Activated CD8-positive, alpha-beta T cell treated with anti-CD3 and anti-CD28 coated beads for 36 hours (primary cell): ENCODE results near the gene ARHGAP10. TPM values are rescaled to one million over a fixed set of nuclear protein-coding genes. Genes with fewer than 3 reads are reported as not detected.

Experiments
- ATAC-seq: fragments of 200-7000 bp; cut with Tn5 transposase; one replicate; pipeline ENCODE4 v1.10.0; 2021; ENCODE audit warnings: mild to moderate bottlenecking, moderate library complexity
- CTCF ChIA-PET: fragments of 350-600 bp; sonication (Branson Sonifier 250); formaldehyde crosslinking; loops from one replicate; lab custom pipeline; 2021; ENCODE audit warnings: antibody characterized with exemption; lab: Charles Lee
- POLR2A ChIA-PET: fragments of 350-600 bp; sonication (Branson Sonifier 250); formaldehyde crosslinking; loops from one replicate; lab custom pipeline; 2021; ENCODE audit warnings: antibody characterized with exemption; lab: Charles Lee
- DNase-seq: peaks from one replicate; pipeline ENCODE4 v3.0.0-alpha.2; 2020
- H3K27ac Mint-ChIP-seq: one replicate; pipeline ENCODE4 v1.8.0; 2021; ENCODE audit warnings: mild to moderate bottlenecking, mixed read lengths
- H3K27me3 Mint-ChIP-seq: one replicate; pipeline ENCODE4 v1.8.0; 2021; ENCODE audit warnings: mixed read lengths
- H3K36me3 Mint-ChIP-seq: one replicate; pipeline ENCODE4 v1.8.0; 2021; ENCODE audit warnings: low read depth, mixed read lengths
- H3K4me1 Mint-ChIP-seq: one replicate; pipeline ENCODE4 v1.8.0; 2021; ENCODE audit warnings: low read depth, mixed read lengths
- H3K4me3 Mint-ChIP-seq: one replicate; pipeline ENCODE4 v1.8.0; 2021; ENCODE audit warnings: mild to moderate bottlenecking, moderate library complexity, mixed read lengths
- H3K9me3 Mint-ChIP-seq: one replicate; pipeline ENCODE4 v1.8.0; 2021; ENCODE audit warnings: mixed read lengths
- intact Hi-C: fragments of 100-400 bp; cut with micrococcal nuclease; formaldehyde crosslinking; loops from one replicate; pipeline ENCODE4 v1.10.0; 2022
- total RNA-seq, 2 experiments: library from RNA; stranded (reverse); gene quantifications; one replicate each; pipeline ENCODE4 v1.2.3, GENCODE V29; 2021
- TF ChIP-seq, protein P1 (sequence below): fragments of 200-600 bp; IDR thresholded peaks from one replicate; pipeline ENCODE4 v1.8.0; 2022; ENCODE audit warnings: antibody characterized with exemption, mild to moderate bottlenecking

The ARHGAP10 gene
- total RNA-seq, 2 experiments from 2014 or later: 4.0 to 5.1 TPM

DNA sequence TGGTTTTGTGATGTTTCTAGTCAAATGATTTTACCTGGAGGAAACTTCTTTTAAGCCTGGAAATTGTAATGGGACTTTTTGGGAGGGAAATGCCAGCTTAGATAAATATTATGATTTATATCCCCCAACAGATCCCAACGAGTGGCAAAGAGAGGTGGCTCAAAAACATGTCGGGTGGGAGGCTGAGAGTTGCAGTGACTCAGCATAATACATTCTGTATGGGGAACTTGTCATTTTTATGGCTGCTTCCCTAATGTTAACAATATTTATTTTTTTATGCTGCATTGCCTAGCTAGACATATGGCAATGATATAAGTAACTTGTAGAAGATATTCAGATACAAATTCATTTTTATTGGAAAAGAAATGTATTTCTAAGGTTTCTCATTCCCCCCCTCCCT is 219.0 kb downstream of the ARHGAP10 start:
- DNase-seq: no peak
- no peak overlapping the region for H3K4me3 Mint-ChIP-seq
- CTCF ChIA-PET: no interaction called here
- no peaks in the 10 kb centered on the region for H3K27me3 Mint-ChIP-seq
- TF ChIP-seq, protein P1, sequence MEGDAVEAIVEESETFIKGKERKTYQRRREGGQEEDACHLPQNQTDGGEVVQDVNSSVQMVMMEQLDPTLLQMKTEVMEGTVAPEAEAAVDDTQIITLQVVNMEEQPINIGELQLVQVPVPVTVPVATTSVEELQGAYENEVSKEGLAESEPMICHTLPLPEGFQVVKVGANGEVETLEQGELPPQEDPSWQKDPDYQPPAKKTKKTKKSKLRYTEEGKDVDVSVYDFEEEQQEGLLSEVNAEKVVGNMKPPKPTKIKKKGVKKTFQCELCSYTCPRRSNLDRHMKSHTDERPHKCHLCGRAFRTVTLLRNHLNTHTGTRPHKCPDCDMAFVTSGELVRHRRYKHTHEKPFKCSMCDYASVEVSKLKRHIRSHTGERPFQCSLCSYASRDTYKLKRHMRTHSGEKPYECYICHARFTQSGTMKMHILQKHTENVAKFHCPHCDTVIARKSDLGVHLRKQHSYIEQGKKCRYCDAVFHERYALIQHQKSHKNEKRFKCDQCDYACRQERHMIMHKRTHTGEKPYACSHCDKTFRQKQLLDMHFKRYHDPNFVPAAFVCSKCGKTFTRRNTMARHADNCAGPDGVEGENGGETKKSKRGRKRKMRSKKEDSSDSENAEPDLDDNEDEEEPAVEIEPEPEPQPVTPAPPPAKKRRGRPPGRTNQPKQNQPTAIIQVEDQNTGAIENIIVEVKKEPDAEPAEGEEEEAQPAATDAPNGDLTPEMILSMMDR: no peak
- ATAC-seq: no peak
- H3K27ac Mint-ChIP-seq: no peak overlapping the region
- H3K36me3 Mint-ChIP-seq: peaks cover 16% of the 10 kb centered on the region
- intact Hi-C loops: no loop called here
- POLR2A ChIA-PET: no interaction called here
- no peaks in the 10 kb centered on the region for H3K4me1 Mint-ChIP-seq
- no peaks in the 10 kb centered on the region for H3K9me3 Mint-ChIP-seq

DNA sequence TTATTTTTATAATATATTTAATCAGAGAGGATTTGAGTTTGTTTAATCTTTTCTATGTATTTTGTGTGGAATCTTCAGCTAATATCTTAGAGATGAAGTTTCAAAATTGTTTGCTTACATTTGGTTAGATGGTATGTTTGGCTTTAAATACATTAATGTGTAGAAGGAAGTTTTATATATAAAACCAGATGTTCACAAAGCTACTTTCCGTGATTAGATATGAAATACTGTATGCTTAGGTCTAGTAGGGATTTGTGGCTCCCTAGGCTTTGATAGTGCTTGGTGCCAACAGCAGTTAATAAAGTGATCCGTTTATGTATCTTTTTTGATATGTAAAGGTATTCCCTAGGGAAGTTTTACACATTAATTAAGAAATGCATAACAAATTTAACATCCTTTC is 223.0 kb downstream of the ARHGAP10 start:
- H3K4me1 Mint-ChIP-seq: no peaks in the 10 kb centered on the region
- ChIA-PET POLR2A (no interaction called here), CTCF (no interaction called here)
- no peak for ATAC-seq
- no peaks in the 10 kb centered on the region for H3K27me3 Mint-ChIP-seq
- intact Hi-C loops: no loop called here
- DNase-seq: no peak
- TF ChIP-seq, protein P1: no peak
- peaks cover 6% of the 10 kb centered on the region for H3K36me3 Mint-ChIP-seq
- H3K27ac Mint-ChIP-seq: no peak overlapping the region
- no peaks in the 10 kb centered on the region for H3K9me3 Mint-ChIP-seq
- H3K4me3 Mint-ChIP-seq: no peak overlapping the region

DNA sequence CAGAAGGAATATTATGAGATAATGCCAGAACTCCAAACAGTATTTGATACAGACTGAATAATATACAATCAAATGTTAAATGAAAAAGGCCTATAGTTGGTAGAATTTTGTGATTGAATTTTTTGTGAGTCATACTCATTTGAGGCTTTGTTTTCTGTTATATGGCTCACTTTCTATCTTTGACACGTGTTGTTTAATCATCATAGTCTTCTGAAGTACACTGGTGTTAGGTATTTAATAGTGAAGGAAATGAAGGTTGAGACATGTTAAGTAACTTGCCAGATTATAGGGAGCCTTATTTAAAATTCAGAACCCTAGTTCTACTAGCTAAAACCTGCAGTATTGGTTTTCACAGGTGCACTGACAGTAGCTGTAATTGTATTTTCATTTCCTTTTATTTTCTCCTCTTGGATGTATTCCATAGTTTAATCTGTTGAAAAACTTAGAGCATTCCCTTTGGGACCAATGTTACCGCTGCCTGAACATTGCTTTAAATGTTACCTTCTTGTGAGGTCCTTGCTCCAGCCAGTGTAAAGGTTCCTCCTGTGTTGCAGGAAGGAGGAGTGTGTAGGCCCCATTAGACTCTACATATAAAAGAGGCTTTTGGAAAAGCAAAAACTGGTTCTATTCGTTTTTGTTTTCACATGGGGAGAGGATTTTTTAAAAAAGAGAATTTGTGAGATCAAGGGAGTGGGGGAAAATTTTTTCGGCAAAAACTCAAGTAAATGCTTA is 224.1 kb downstream of the ARHGAP10 start:
- CTCF ChIA-PET: no interaction called here
- DNase-seq (no peak), ATAC-seq (no peak)
- Mint-ChIP-seq H3K36me3 (peaks cover 6% of the 10 kb centered on the region), H3K9me3 (no peaks in the 10 kb centered on the region), H3K4me3 (no peak overlapping the region), H3K4me1 (no peaks in the 10 kb centered on the region), H3K27me3 (no peaks in the 10 kb centered on the region), H3K27ac (no peak overlapping the region)
- POLR2A ChIA-PET: no interaction called here
- intact Hi-C loops: no loop called here
- TF ChIP-seq, protein P1: no peak

DNA sequence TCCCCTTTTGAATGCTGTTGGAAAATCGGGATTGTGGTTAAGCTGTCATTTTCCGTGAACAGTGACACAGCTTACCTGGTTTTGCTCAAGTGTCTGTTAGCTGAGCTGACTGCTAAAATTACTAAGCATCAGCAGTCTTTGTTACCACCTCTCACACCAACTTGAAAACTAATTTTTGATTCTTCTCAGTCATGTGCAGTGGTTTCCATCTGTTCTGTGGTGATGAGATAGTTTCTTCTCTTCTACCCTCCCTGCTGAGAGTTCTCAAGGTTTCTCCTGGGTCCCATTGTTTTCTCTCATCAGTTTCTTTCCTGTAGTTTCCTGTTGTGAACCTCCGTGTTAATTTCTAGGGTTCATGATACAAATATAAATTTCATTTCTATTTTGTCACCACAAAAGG is 225.6 kb downstream of the ARHGAP10 start:
- H3K27me3 Mint-ChIP-seq: no peaks in the 10 kb centered on the region
- H3K36me3 Mint-ChIP-seq: peaks cover 6% of the 10 kb centered on the region

DNA sequence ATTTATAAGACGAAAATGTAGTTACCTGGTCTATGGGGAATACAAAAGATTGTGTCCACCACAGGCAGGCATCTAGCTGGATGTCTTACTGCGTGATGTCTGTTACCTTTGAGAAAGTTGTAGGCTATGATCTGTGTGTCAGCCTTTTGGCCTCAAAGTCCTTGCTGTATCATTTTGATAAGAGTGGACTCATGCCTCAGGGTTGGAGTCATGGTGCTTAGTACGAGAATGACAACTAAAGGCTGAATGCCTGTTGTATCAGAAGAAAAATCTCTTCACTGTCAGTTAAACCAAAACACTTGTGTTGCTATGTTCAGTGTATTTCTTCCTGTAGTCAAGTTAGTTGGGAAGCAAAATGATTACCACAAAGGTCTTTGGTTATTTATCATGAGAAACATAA is 226.2 kb downstream of the ARHGAP10 start:
- TF ChIP-seq, protein P1: no peak
- POLR2A ChIA-PET: no interaction called here
- CTCF ChIA-PET: no interaction called here

More for the DNA sequence above, 225.6 kb downstream of the ARHGAP10 start:
- DNase-seq: no peak
- ChIA-PET POLR2A (no interaction called here), CTCF (no interaction called here)
- TF ChIP-seq, protein P1: no peak
- no peak for ATAC-seq
- Mint-ChIP-seq H3K4me3 (no peak overlapping the region), H3K27ac (no peak overlapping the region), H3K9me3 (no peaks in the 10 kb centered on the region), H3K4me1 (no peaks in the 10 kb centered on the region)
- intact Hi-C loops: no loop called here

More for the DNA sequence above, 226.2 kb downstream of the ARHGAP10 start:
- H3K36me3 Mint-ChIP-seq: peaks cover 6% of the 10 kb centered on the region
- no peak overlapping the region for H3K27ac Mint-ChIP-seq
- DNase-seq (no peak), ATAC-seq (no peak)
- no peaks in the 10 kb centered on the region for H3K4me1 Mint-ChIP-seq
- intact Hi-C loops: no loop called here
- H3K4me3 Mint-ChIP-seq: no peak overlapping the region
- no peaks in the 10 kb centered on the region for H3K27me3 Mint-ChIP-seq
- no peaks in the 10 kb centered on the region for H3K9me3 Mint-ChIP-seq
